OCI-LY3 (cell line): ENCODE measurements around the gene TMEM129.
A peak's percentile ranks its signal among the peaks of the same experiment; 100 is the strongest.

ENCODE experiments used
- CTCF ChIP-seq: fragments of 200-600, 300-600 bp; sonication (generic); IDR thresholded peaks from 2 replicates; pipeline ENCODE4 v1.5.1; 2014; ENCODE audit warnings: antibody characterized with exemption, low read length, low read depth
- EZH2phosphoT487 ChIP-seq: fragments of 200-600 bp; shearing (Covaris generic); IDR thresholded peaks from 2 replicates; pipeline ENCODE4 v1.6.1; 2018; ENCODE audit warnings: antibody characterized with exemption, mixed run types, low read depth

GRCh38 chr4:1759818-1760223 is 38.7 kb upstream of the TMEM129 start:
- TF ChIP-seq CTCF (peak; percentile 29), EZH2phosphoT487 (no peak)
